ENCODE results near the gene NQO2.
"Not testable (repeated sequence)": the region's sequence is repeated elsewhere in the genome, so short reads cannot be mapped to it uniquely, and the experiment has no call there.

The NQO2 gene

GRCh38 chr6:3041606-3042005, 41.9 kb downstream of the NQO2 start:
- no peak for DNase-seq (ENCODE audit: low spot score)
- TF ChIP-seq CTCF (IDR thresholded peaks at IDR 0.05; ENCODE audit: extremely low read depth, missing control alignments): no peak

- no peak for DNase-seq (ENCODE audit: low spot score)
- no peak for TF ChIP-seq CTCF (IDR thresholded peaks at IDR 0.05; ENCODE audit: extremely low read depth, missing control alignments)
Observed at GRCh38 chr6:3045369-3045768, 45.7 kb downstream of the NQO2 start.

- no peak for TF ChIP-seq CTCF (IDR thresholded peaks at IDR 0.05; ENCODE audit: extremely low read depth, missing control alignments)
- DNase-seq (ENCODE audit: low spot score): no peak
Observed at GRCh38 chr6:3045777-3046176, 46.1 kb downstream of the NQO2 start.

GRCh38 chr6:3046295-3046694, 46.6 kb downstream of the NQO2 start:
- no peak for TF ChIP-seq CTCF (IDR thresholded peaks at IDR 0.05; ENCODE audit: extremely low read depth, missing control alignments)
- no peak for DNase-seq (ENCODE audit: low spot score)

GRCh38 chr6:3048009-3048408, 48.3 kb downstream of the NQO2 start:
- not testable (repeated sequence) for DNase-seq (ENCODE audit: low spot score)

GRCh38 chr6:3052481-3053230, 53.0 kb downstream of the NQO2 start:
- DNase-seq (ENCODE audit: low spot score): no peak
- TF ChIP-seq CTCF (IDR thresholded peaks at IDR 0.05; ENCODE audit: extremely low read depth, missing control alignments): no peak

- TF ChIP-seq CTCF (IDR thresholded peaks at IDR 0.05; ENCODE audit: extremely low read depth, missing control alignments): no peak
- no peak for DNase-seq (ENCODE audit: low spot score)
Observed at GRCh38 chr6:3053231-3053508, 53.5 kb downstream of the NQO2 start.

GRCh38 chr6:3054229-3055157, 54.8 kb downstream of the NQO2 start:
- not testable (repeated sequence) for DNase-seq (ENCODE audit: low spot score)

GRCh38 chr6:3055158-3055499, 55.4 kb downstream of the NQO2 start:
- DNase-seq (ENCODE audit: low spot score): not testable (repeated sequence)
